ENCODE data around the gene MDH1B. TPM values are rescaled to one million over a fixed set of nuclear protein-coding genes. Genes with fewer than 3 reads are reported as not detected.

Gene MDH1B
- polyA plus RNA-seq, 1 of the 3 experiments (the other 2 are of a cell fraction), result 1.7 TPM

- TF ChIP-seq CTCF (IDR thresholded peaks at IDR 0.05), result no peak
- no peak for TF ChIP-seq SIN3A (IDR thresholded peaks at IDR 0.05; ENCODE audit: borderline replicate concordance, low read depth, low read length)
- TF ChIP-seq FOXM1 (IDR thresholded peaks at IDR 0.05; ENCODE audit: low read depth), result no peak
These were observed 25.9 kb downstream of the MDH1B start (continued) for GRCh38 chr2:206739271-206739670.

DNA sequence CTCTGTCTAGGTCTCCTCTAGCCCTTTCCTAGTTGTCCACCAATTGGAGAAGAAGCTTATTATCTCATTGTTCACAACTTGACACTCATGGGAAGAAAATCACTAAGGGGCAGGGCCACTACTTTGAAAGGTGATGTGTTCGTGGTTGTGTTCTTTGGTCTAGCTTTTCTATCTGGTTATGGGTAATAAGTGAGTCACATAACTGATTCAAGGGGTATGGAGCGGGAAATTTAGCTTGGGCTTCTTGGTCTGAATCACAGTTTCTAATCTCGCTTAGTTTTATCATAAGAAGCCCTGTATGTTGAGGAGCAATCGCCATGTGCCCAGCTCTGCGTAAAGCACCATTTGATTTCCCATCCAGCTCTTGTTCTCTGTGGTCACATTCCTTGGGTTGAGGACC, 28.2 kb downstream of the MDH1B start:
- H3F3A ChIP-seq (replicated peaks; ENCODE audit: insufficient read depth), result no peaks in the 10 kb centered on the region
- H3K36me3 ChIP-seq (replicated peaks in 1 of 2; ENCODE audit: control insufficient read depth in 1 of 2, insufficient read depth in 2 of 2, low read length in 1 of 2), result no peaks in the 10 kb centered on the region
- no peak overlapping the region for H3K27ac ChIP-seq (ENCODE audit: low read depth in 2 of 2, low read length in 1 of 2)
- H3K4me3 ChIP-seq (ENCODE audit: low read depth in 2 of 2, low read length in 1 of 2), result no peak overlapping the region
- POLR2A ChIA-PET, result no interaction called here
- DNase-seq, result no peak
- H3K9ac ChIP-seq, result no peak overlapping the region
- no peaks in the 10 kb centered on the region for H3K4me1 ChIP-seq (ENCODE audit: control insufficient read depth in 1 of 2, insufficient read depth in 2 of 2, low read depth in 1 of 2, low read length in 1 of 2)
- no peaks in the 10 kb centered on the region for H3K9me2 ChIP-seq
- 43% methylated on average over 5 of the region's 5 CpGs for WGBS (ENCODE audit: low lambda C conversion rate)
- H2AFZ ChIP-seq (ENCODE audit: low read depth), result no peak overlapping the region
- no peaks in the 10 kb centered on the region for H3K79me2 ChIP-seq (ENCODE audit: insufficient read depth)
- H3K9me3 ChIP-seq, result no peaks in the 10 kb centered on the region
- H3K27me3 ChIP-seq (ENCODE audit: insufficient read depth), result no peaks in the 10 kb centered on the region; the same call in 1 of the 2 replicates
- no peak overlapping the region for H3K4me2 ChIP-seq
- TF ChIP-seq JUND (IDR thresholded peaks at IDR 0.05) (no peak), CTCF (IDR thresholded peaks at IDR 0.05) (no peak), ELF1 (IDR thresholded peaks at IDR 0.05) (no peak), REST (IDR thresholded peaks at IDR 0.05; ENCODE audit: low read depth, low read length) (no peak), SMC3 (IDR thresholded peaks at IDR 0.05; ENCODE audit: low read depth, low read length) (no peak), GATA2 (CRISPR knock-in tag; IDR thresholded peaks at IDR 0.05) (no peak), NRF1 (IDR thresholded peaks at IDR 0.05; ENCODE audit: low read depth, low read length) (no peak), FOSL2 (IDR thresholded peaks at IDR 0.05; ENCODE audit: borderline replicate concordance, low read depth) (no peak), EP300 (IDR thresholded peaks at IDR 0.05; ENCODE audit: borderline replicate concordance in 1 of 2, low read depth in 1 of 2, low read length in 1 of 2) (no peak), TEAD4 (IDR thresholded peaks at IDR 0.05; ENCODE audit: borderline replicate concordance, insufficient read depth) (no peak), TAF1 (IDR thresholded peaks at IDR 0.05; ENCODE audit: borderline replicate concordance, low read depth, low read length) (no peak), TCF12 (IDR thresholded peaks at IDR 0.05) (no peak), ZBTB33 (IDR thresholded peaks at IDR 0.05; ENCODE audit: borderline replicate concordance, low read depth) (no peak), MXI1 (IDR thresholded peaks at IDR 0.05; ENCODE audit: low read depth, low read length) (no peak), GABPA (IDR thresholded peaks at IDR 0.05; ENCODE audit: low read depth) (no peak), YY1 (IDR thresholded peaks at IDR 0.05; ENCODE audit: low read depth) (no peak)
- H4K20me1 ChIP-seq (ENCODE audit: insufficient read depth), result no peaks in the 10 kb centered on the region
- CTCF ChIA-PET, result interaction anchor here (0.7 kb wide), 1 partner anchor 27 kb away, joined by 3 read pairs; no protein-coding TSS in a partner anchor
